ENCODE measurements around the gene RANBP3. TPM values are rescaled to one million over a fixed set of nuclear protein-coding genes. Genes with fewer than 3 reads are reported as not detected.
A peak's percentile ranks its signal among the peaks of the same experiment; 100 is the strongest.
"Not testable (repeated sequence)": the region's sequence is repeated elsewhere in the genome, so short reads cannot be mapped to it uniquely, and the experiment has no call there.

RANBP3 gene
- total RNA-seq, 3 donors from 2014 or later, result 47.0 to 94.2 (median 60.5) TPM

DNA sequence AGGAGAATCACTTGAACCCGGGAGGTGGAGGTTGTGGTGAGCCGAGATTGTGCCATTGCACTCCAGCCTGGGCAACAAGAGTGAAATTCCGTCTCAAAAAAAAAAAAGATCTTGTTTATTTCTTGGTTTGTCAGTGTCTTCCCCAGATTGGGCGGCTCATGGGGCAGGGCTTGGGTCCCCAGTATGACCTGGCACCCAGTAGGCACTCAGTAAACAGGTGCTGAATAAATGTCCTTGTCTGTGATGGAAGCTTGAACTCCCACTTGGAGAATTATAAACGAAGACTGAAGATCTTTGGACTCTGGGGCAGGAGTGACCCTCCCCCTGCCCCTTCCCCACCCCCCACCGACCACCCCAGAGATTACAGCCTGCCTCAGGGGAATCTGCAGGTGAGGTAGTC is 97.7 kb downstream of the RANBP3 start:
- ATAC-seq (no peak), DNase-seq (no peak)
- Histone ChIP-seq H3K4me3 (no peak overlapping the region), H3K4me1 (ENCODE audit: low read depth) (no peaks in the 10 kb centered on the region), H3K9me3 (no peaks in the 10 kb centered on the region), H3K36me3 (ENCODE audit: low read depth) (no peaks in the 10 kb centered on the region)
- intact Hi-C loops (cut with DNase I, micrococcal nuclease), result no loop called here
- no peak for TF ChIP-seq CTCF (IDR thresholded peaks at IDR 0.05)

DNA sequence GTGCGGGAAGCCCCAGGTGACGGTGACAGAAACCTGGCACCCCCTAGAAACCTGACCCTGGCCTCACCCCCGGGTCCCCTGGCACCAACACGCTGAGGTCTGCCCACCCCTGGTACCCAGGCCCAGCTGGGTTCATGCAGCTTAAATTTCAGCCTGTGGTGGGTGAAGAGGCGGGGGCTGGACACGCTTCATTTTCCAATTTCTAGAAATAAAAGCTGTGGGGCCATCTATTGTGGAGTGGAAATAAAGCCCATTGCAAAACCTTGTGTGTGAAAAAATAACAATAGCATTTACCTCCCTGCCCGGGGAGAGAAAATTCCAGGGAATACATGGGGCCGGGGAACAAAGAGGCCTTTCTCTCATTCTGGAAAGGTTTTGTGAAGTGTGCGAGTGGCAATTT is 100.1 kb downstream of the RANBP3 start:
- DNase-seq, result no peak
- no peak overlapping the region for H3K4me3 ChIP-seq
- H3K36me3 ChIP-seq (ENCODE audit: low read depth), result no peaks in the 10 kb centered on the region
- no peak for TF ChIP-seq CTCF (IDR thresholded peaks at IDR 0.05)
- H3K4me1 ChIP-seq (ENCODE audit: low read depth), result no peaks in the 10 kb centered on the region
- H3K9me3 ChIP-seq, result no peaks in the 10 kb centered on the region
- intact Hi-C loops (cut with DNase I, micrococcal nuclease), result no loop called here
- ATAC-seq, result no peak

- intact Hi-C loops (cut with DNase I, micrococcal nuclease), result no loop called here
- ATAC-seq (no peak), DNase-seq (no peak)
- no peaks in the 10 kb centered on the region for H3K4me1 ChIP-seq (ENCODE audit: low read depth)
- no peak for TF ChIP-seq CTCF (IDR thresholded peaks at IDR 0.05)
- H3K9me3 ChIP-seq, result no peaks in the 10 kb centered on the region
- no peak overlapping the region for H3K4me3 ChIP-seq
- H3K36me3 ChIP-seq (ENCODE audit: low read depth), result no peaks in the 10 kb centered on the region
These were observed 100.5 kb downstream of the RANBP3 start for GRCh38 chr19:5877427-5877826.

DNA sequence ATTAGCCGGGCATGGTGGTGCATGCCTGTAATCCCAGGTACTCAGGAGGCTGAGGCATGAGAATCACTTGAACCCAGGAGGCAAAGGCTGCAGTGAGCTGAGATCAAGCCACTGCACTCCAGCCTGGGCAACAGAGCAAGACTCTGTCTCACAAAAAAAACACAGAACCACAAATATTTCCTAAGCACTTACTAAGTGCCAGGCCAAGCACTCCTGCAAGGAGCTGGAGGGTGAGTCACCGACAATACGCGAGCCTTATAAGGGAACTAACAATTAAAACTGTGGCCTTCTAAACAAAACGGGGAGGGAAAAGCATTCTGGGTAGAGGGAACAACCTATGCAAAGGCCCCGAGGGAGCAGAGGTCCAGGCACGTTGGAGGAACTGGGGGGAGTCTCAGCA is 103.4 kb downstream of the RANBP3 start:
- H3K9me3 ChIP-seq; intact Hi-C loops (cut with DNase I, micrococcal nuclease); H3K4me3 ChIP-seq; H3K36me3 ChIP-seq (ENCODE audit: low read depth); H3K4me1 ChIP-seq (ENCODE audit: low read depth); ATAC-seq; DNase-seq: not testable (repeated sequence)

DNA sequence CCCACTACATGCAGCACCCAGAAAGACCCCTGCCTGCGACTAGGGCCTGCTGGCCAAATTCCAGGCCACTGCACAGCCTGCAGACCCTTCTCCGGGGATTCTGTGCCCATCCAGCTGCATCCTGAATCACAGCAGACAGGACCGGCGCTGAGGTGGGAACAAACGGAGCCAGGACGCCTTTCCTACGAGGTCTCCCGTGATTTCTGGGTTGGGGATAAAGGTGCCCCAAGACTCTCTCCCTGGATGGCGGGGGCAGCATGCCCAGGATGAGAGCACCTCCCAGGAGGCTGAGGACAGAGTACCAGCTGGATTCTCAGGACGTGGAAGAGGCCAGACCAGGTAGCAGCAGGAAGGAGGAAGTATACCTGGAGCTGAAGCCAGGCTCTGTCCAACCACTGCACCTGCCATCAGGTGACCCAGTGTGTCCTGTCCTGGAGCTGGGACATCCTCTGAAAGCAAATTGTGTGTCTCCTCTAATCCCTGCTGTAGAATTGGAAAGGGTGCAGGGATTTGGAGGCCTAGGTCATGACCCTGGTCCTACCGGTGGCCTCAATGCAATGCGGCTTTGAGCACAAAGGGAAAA is 104.2 kb downstream of the RANBP3 start:
- ATAC-seq, result peak; percentile 58
- TF ChIP-seq CTCF (IDR thresholded peaks at IDR 0.05), result no peak
- Histone ChIP-seq H3K4me1 (ENCODE audit: low read depth) (no peaks in the 10 kb centered on the region), H3K36me3 (ENCODE audit: low read depth) (no peaks in the 10 kb centered on the region), H3K4me3 (no peak overlapping the region), H3K9me3 (no peaks in the 10 kb centered on the region)
- intact Hi-C loops (cut with DNase I, micrococcal nuclease), result no loop called here
- DNase-seq, result no peak

- H3K4me1 ChIP-seq (ENCODE audit: low read depth), result no peaks in the 10 kb centered on the region
- no peak for ATAC-seq
- no peak for DNase-seq
- intact Hi-C loops (cut with DNase I, micrococcal nuclease), result no loop called here
- H3K9me3 ChIP-seq, result no peaks in the 10 kb centered on the region
- TF ChIP-seq CTCF (IDR thresholded peaks at IDR 0.05), result no peak
- no peak overlapping the region for H3K4me3 ChIP-seq
- H3K36me3 ChIP-seq (ENCODE audit: low read depth), result no peaks in the 10 kb centered on the region
These were observed 107.0 kb downstream of the RANBP3 start for GRCh38 chr19:5870986-5871394.

Measured in mucosa of descending colon (tissue), 3 donors.